Endodermal cell (in vitro differentiated cells): Measurements from ENCODE around the gene KLHL18. TPM values are rescaled to one million over a fixed set of nuclear protein-coding genes. Genes with fewer than 3 reads are reported as not detected.
"Not testable (repeated sequence)": the region's sequence is repeated elsewhere in the genome, so short reads cannot be mapped to it uniquely, and the experiment has no call there.

Experiments used
- DNase-seq: peaks from one replicate; pipeline ENCODE4 v3.0.0-alpha.2; 2017
- H3K27ac ChIP-seq: 2 replicates; pipeline ENCODE4 v1.5.1; 2013; ENCODE audit warnings: mild to moderate bottlenecking, low read depth, low read length, moderate library complexity
- H3K27me3 ChIP-seq: 2 replicates; pipeline ENCODE4 v1.6.1; 2013; ENCODE audit warnings: mild to moderate bottlenecking, low read length, moderate library complexity; ENCODE audit not compliant: insufficient read depth, control insufficient read depth, poor library complexity, severe bottlenecking
- H3K36me3 ChIP-seq: 2 replicates; pipeline ENCODE4 v1.7.0; 2013; ENCODE audit warnings: mild to moderate bottlenecking, low read length, moderate library complexity; ENCODE audit not compliant: control insufficient read depth, insufficient read depth
- H3K4me1 ChIP-seq: one replicate; pipeline ENCODE4 v1.7.0; 2013; ENCODE audit warnings: low read length; ENCODE audit not compliant: control insufficient read depth, insufficient read depth
- H3K4me3 ChIP-seq: 2 replicates; pipeline ENCODE4 v1.5.1; 2013; ENCODE audit warnings: mild to moderate bottlenecking, low read length, moderate library complexity
- H3K9ac ChIP-seq: 2 replicates; pipeline ENCODE4 v1.6.1; 2013; ENCODE audit warnings: mild to moderate bottlenecking, low read length, moderate library complexity; ENCODE audit not compliant: poor library complexity, severe bottlenecking; ENCODE audit errors: extremely low read depth
- H3K9me3 ChIP-seq: 2 replicates; pipeline ENCODE4 v1.6.1; 2013; ENCODE audit warnings: mild to moderate bottlenecking, low read length, moderate library complexity; ENCODE audit not compliant: control insufficient read depth
- H3K27ac Mint-ChIP-seq: 2 replicates; pipeline ENCODE4 v1.8.0; 2020; ENCODE audit warnings: mixed read lengths
- H3K27me3 Mint-ChIP-seq: 2 replicates; pipeline ENCODE4 v1.8.0; 2021; ENCODE audit warnings: mild to moderate bottlenecking, mixed read lengths; ENCODE audit not compliant: insufficient read depth
- H3K36me3 Mint-ChIP-seq: 2 replicates; pipeline ENCODE4 v1.8.0; 2020; ENCODE audit warnings: low read depth, mixed read lengths
- H3K4me1 Mint-ChIP-seq: 2 replicates; pipeline ENCODE4 v1.8.0; 2020; ENCODE audit warnings: mixed read lengths
- H3K4me3 Mint-ChIP-seq: 2 replicates; pipeline ENCODE4 v1.8.0; 2020; ENCODE audit warnings: mild to moderate bottlenecking, moderate library complexity, mixed read lengths
- H3K9me3 Mint-ChIP-seq: 2 replicates; pipeline ENCODE4 v1.8.0; 2020; ENCODE audit warnings: mild to moderate bottlenecking, mixed read lengths
- WGBS, 2 experiments: methylation state at CpG; one replicate each; pipeline versions ENCODE4 v1.1.5 to v1.1.7; 2013; ENCODE audit warnings: missing lambda C conversion rate in 2 of 2, mixed read lengths in 1 of 2; ENCODE audit not compliant: insufficient coverage in 1 of 2, insufficient read length in 1 of 2; 5-methylcytosine and 5-hydroxymethylcytosine counted together
- total RNA-seq, 2 donors: library from RNA; stranded (reverse); fragmentation: NEBNext Ultra II Directional in 1 of 2; extraction: Animal tissue kit (Norgen Biotek cat#: 25700) in 1 of 2; gene quantifications; 2 replicates in 1 of 2; 3 replicates in 1 of 2; pipeline ENCODE4 v1.2.1, GENCODE V29; 2021
- TF ChIP-seq, protein P1 (sequence below): fragments of 200-600 bp; sonication (generic); conservative IDR thresholded peaks from 2 replicates; pipeline ENCODE4 v1.5.0; 2021; ENCODE audit warnings: antibody characterized with exemption, mild to moderate bottlenecking

Gene KLHL18
- total RNA-seq, 2 donors from 2014 or later, result 20.7 to 28.3 TPM

DNA sequence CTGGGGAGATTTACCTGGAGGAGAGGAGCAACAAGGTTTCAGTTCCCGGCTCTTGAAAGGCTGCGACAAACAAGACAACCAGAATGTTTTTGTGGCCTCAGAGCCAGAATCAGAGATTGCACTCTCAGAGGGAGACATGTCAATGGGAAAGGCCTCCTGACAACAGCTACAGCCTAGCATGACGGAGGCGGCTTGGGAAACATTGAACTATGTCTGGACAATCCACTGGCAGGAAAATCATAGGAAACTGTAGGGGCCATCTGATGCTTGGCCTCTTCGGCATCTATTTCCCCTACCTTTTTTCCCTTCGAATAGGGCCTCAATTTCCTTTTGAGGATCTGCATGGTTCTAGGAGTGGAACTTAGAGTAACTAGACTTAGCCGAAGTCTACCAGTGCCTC, 84.9 kb downstream of the KLHL18 start:
- Histone ChIP-seq H3K27me3 (no peaks in the 10 kb centered on the region), H3K9me3 (no peaks in the 10 kb centered on the region), H3K9ac (no peak overlapping the region), H3K36me3 (no peaks in the 10 kb centered on the region), H3K4me3 (no peak overlapping the region), H3K27ac (no peak overlapping the region), H3K4me1 (no peaks in the 10 kb centered on the region)
- Mint-ChIP-seq H3K4me3 (no peak overlapping the region), H3K27ac (no peak overlapping the region), H3K36me3 (no peaks in the 10 kb centered on the region), H3K9me3 (no peaks in the 10 kb centered on the region), H3K27me3 (peaks cover 2% of the 10 kb centered on the region), H3K4me1 (no peaks in the 10 kb centered on the region)
- 95 to 97% methylated on average over 4 to 7 of the region's 7 CpGs for WGBS, 2 experiments
- DNase-seq, result no peak
- TF ChIP-seq, protein P1, sequence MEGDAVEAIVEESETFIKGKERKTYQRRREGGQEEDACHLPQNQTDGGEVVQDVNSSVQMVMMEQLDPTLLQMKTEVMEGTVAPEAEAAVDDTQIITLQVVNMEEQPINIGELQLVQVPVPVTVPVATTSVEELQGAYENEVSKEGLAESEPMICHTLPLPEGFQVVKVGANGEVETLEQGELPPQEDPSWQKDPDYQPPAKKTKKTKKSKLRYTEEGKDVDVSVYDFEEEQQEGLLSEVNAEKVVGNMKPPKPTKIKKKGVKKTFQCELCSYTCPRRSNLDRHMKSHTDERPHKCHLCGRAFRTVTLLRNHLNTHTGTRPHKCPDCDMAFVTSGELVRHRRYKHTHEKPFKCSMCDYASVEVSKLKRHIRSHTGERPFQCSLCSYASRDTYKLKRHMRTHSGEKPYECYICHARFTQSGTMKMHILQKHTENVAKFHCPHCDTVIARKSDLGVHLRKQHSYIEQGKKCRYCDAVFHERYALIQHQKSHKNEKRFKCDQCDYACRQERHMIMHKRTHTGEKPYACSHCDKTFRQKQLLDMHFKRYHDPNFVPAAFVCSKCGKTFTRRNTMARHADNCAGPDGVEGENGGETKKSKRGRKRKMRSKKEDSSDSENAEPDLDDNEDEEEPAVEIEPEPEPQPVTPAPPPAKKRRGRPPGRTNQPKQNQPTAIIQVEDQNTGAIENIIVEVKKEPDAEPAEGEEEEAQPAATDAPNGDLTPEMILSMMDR, result no peak

DNA sequence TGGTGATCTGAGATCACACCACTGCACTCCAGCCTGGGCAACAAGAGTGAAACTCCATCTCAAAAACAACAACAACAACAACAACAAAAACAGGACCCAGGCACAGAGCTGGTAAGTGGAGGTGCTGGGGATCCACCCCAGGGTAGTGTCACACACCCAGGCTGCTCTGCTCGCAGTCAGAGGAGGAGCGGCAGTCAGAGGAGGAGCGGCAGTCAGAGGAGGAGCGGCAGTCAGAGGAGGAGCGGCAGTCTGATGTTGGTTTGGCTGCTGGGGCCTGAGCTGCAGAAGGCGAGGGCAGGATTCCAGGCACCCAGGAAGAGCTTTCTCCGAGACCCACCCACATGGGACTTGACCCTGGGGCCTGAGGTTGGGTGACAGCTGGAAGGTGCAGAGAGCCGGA, 87.3 kb downstream of the KLHL18 start:
- not testable (repeated sequence) for DNase-seq, H3K9ac ChIP-seq, H3K27me3 ChIP-seq, H3K36me3 Mint-ChIP-seq, H3K27me3 Mint-ChIP-seq, H3K27ac ChIP-seq, H3K4me3 Mint-ChIP-seq, H3K9me3 Mint-ChIP-seq, H3K4me3 ChIP-seq, H3K9me3 ChIP-seq, H3K4me1 ChIP-seq, H3K4me1 Mint-ChIP-seq, H3K36me3 ChIP-seq, H3K27ac Mint-ChIP-seq
- 90 to 96% methylated on average over 2 to 8 of the region's 8 CpGs for WGBS, 2 experiments

DNA sequence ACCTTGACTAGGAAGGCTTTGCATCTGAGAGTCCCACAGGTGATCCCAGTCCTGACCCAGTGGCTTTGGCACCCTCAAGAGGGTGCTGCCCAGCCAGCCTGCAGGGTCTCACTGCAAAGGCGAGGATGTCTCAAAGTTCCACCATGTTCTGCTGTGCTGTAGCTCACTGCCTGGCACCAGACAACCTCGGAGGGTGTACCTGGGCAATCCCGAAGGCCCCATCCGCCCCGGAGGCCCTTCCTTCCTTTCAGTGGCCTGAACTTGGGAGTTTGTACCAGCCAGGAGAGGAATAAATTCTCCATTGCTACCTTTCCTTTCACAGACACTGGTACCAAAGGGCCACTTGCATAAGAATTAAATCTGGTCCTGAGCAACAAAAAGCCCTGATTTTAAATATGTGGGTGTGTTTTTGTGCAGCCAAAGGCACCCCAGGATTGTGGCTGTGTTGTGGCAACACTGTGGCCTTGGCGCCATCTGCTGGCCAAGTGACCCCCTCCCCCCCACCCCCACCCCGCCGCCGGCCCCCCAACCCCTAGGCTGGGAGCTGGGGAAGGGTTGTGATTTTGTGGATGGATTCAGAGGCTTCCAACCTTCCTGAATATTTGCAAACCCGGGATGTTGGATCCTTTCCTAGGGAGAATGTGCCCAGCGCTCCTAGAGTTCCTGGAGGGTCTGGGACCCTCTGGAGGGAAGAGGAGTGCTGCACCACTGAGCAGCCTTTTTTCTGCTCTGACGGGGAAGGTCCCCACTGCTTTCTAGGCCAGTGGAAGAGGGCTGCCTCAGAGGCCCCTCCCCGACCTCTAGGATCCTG, 88.3 kb downstream of the KLHL18 start:
- DNase-seq, result peak; percentile 79

More for the DNA sequence above, 88.3 kb downstream of the KLHL18 start:
- H3K27me3 Mint-ChIP-seq, result peaks cover 2% of the 10 kb centered on the region
- TF ChIP-seq, protein P1, result peak; percentile 75
- no peaks in the 10 kb centered on the region for H3K36me3 ChIP-seq
- H3K27ac ChIP-seq, result no peak overlapping the region
- H3K27me3 ChIP-seq, result no peaks in the 10 kb centered on the region
- no peaks in the 10 kb centered on the region for H3K9me3 Mint-ChIP-seq
- no peaks in the 10 kb centered on the region for H3K9me3 ChIP-seq
- H3K4me3 ChIP-seq, result no peak overlapping the region
- no peaks in the 10 kb centered on the region for H3K36me3 Mint-ChIP-seq
- 55 to 74% methylated on average over 6 to 11 of the region's 13 CpGs for WGBS, 2 experiments
- H3K4me3 Mint-ChIP-seq, result no peak overlapping the region
- no peak overlapping the region for H3K9ac ChIP-seq
- H3K4me1 ChIP-seq, result no peaks in the 10 kb centered on the region
- no peak overlapping the region for H3K27ac Mint-ChIP-seq
- H3K4me1 Mint-ChIP-seq, result peaks cover 8% of the 10 kb centered on the region
